GM08714 (cell line): ENCODE data around the gene ME1.

Experiments
- H3K4me3 ChIP-seq: fragments of 200-500 bp; sonication (Bioruptor generic); 2 replicates; pipeline ENCODE4 v1.5.1; 2014; ENCODE audit warnings: mild to moderate bottlenecking, low read length, inconsistent platforms
- ZNF274 ChIP-seq: IDR thresholded peaks from 2 replicates; pipeline ENCODE4 v1.6.1; 2012; ENCODE audit warnings: mild to moderate bottlenecking, low read depth, low read length

ME1 gene

DNA sequence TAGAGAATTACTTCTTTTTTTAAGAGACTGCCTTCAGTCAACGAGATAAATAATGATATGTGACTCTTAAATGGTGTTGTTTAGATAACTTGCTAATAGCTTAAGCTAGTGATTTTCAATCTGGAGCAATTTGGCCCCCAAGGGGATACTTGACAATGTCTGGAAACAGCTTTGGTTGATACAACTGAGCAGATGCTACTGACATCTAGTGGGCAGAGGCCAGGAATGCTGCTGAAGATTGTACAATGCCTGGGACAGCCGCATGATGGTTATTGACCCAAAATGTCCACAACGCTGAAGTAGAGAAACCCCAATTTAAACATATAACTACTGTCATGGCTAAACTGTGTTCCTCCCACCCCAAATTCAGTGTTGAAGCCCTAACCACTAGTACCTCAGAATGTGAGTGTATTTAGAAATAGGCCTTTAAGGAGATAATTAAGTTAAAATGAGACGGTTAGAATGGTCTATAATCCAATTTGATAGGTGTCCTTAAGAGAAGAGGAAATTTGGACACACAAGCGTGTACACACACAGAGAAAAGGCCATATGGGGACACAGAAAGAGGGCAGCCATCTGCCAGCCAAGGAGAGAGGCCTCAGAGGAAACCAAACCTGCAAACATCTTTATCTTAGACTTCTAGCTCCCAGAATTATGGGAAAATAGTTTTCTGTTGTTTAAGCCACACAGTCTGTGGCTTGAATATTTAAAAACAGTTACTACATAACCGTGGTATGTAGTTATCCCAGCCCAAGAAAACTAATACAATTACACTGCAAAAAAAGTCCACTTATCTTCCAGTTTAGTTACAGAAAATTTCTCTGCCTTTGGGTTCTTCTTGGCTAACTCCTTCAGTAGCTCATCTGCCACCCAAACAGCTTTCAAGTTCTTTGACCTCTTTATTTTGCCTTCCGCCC is 215.5 kb downstream of the ME1 start:
- no peak for TF ChIP-seq ZNF274

DNA sequence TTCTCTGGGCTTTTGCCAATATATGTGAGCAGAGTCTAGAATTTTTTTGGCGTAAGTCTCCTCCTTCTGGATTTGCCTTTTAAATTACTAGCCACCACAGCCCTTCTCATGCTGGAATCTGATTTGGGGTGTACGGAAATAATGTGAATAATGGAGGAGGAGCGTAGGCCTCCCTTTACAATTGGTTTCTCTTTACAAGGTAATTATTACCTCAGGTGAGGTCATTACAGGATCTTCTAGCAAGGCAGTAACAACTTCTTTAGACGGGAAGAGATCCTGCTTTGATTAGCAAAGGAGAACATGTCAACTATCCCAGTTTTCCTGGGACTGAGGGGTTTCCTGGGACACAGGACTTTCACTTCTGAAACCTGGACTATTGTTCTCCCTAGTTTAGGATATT is 228.8 kb downstream of the ME1 start:
- no peak overlapping the region for H3K4me3 ChIP-seq
- TF ChIP-seq ZNF274: no peak

More for the DNA sequence above, 215.5 kb downstream of the ME1 start:
- H3K4me3 ChIP-seq: no peak overlapping the region

DNA sequence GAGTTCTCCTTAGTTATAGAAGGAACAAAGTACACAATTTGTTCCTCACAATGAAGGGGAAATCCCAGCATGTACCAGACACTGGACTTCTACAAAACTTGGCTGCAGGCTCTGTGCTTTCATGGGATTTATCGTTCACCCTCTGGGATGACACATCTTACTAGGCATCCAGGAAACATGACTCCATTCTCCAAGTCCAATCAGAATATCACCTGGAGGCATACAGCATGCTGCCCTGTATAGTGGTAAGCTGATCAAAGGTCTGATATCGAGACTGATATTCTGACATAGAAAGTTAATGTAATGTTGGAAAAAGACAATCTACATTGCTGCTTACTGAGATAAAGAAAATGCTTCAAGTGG is 231.0 kb downstream of the ME1 start:
- TF ChIP-seq ZNF274: no peak
- no peak overlapping the region for H3K4me3 ChIP-seq

DNA sequence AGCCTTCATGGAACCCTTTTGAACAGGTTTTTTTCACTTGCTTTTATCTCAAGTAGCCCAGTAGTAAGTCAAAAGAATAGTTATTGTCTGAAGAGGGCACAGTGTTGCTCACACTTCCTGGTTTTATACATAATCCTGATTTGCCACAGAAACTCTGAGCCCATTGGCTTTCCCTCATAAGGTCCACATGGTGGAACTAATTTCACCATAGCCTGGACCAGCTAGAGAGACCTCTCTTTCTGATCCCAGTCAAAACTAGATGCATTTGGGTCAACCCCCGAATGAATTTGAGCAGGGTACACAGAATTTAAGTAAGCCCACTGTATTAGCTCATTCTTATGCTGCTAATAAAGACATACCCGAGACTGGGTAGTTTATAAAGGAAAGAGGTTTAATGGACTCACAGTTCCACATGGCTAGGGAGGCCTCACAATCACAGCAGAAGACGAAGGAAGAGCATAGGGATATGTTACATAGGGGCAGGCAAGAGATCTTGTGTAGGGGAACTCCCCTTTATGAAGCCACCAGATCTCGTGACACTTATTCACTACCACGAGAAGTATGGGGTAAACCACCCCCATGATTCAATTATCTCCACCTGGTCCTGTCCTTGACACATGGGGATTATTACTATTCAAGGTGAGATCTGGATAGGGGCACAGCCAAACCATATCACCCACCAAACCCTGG is 231.5 kb downstream of the ME1 start:
- no peak for TF ChIP-seq ZNF274
- H3K4me3 ChIP-seq: no peak overlapping the region

DNA sequence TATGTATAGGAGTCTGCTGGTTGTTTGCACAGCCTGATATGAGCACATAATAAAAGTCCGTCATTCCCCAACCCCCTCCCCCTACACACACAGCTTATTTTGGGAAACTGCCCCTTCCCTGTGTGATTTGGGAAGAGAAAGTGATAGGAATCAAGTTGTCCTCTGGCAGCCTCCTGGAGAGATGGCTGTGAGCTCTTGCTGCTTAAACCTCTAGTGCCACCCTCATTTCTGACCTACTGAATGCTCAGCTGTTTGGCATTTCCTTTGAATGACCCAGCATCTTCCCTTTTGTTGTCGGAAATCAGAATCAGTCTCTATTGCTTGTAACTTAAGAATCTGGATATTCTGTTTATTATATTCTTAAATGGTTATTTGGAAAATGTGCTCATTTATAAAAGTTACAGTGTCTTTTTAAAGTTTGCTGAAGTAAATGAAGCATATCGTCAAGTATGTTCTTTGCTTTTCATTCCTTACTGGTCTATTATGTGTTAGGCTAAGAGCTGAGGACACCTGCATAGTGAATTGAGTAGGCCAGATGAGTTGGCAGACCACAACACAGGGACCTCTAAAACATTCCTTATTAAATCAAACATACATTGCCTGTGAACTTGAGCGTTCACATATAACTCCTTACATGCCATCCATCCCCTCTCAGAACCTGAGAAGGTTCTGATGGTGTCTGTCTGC is 232.2 kb downstream of the ME1 start:
- no peak for TF ChIP-seq ZNF274
- H3K4me3 ChIP-seq: no peak overlapping the region

DNA sequence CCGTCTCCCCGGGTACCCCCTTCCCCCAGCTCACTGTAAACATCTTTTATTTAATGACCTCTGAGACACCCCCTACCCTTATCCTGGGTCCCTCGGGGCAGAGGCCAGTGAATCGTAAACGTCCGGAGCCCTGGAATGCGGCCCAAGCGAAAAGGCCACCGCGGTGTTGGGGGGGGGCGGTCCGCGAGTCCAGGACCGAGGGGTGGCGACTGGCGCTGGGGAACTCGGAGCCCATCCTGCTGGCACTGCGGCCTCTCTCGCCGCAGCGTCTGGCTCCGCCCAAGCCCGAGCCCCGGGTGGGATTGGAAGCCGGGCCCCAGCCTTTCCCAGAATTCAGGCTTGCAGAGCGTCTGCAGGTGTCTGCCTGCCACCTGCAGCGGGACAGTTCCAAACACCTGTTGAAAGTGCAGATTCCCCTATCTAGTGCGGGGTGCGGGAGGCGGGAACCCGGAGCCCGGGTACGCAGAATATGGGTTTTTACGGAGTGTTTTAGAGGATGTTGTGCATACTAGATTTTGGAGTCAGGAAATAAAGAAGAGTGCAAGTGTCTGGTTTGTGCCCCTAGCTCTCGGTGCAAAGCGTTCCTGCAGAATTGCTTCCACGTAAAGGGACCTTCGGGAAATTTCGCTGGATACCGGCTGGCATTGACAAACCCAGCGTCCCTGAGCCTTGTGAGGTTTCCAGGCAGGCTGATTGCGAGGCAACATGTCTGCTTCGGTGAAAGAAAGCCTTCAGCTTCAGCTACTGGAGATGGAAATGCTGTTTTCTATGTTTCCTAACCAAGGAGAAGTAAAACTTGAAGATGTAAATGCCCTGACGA is 236.9 kb downstream of the ME1 start:
- peak overlapping the region; percentile 98 for H3K4me3 ChIP-seq
- TF ChIP-seq ZNF274: no peak

DNA sequence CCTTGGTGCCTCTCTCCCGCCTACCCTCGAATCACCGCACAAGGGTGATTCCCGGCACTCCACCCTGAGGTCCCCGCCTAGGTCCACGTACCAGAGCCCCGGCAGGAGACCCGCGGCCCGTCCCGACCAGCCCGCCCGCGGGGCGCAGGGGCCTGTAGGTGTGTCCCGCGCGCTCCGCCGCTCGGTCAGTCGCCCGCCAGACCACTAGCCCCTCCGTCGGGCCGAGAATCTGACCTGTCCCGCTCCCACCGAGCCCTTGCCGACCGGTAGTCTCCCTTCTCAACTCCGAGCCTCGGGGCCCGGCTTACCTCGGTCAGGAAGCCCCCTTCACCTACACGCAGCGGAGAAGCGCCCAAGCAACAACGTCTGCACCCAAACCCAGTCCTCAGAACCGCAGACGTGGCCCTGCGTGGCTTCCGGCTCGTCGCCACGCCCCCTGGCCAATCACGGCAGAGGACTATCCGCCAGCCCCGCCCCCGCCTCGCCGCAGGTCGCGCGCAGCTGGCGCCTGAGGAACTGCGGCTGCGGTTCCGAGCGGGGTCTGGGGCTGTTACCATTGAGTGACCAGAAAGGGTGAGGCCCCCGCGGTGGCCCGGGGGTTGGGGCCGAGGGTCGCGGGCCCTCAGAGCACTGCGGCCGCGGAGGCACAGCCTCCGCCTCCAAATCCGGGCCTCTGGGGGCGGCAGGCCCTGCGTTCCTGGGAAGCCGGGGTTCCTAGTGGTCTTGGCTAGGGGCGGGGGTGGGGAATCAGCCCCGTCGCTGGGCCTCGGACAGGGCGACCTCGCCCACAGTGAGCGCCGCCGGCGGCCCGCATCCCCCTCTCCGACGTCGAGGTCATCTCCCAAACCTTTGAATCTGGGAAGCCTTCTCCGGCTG is 237.7 kb downstream of the ME1 start, which contains the start of the genes PGM3 and RWDD2A:
TSS of gene PGM3 (minus strand) at position 395 of the 876 bp plus-strand sequence. CDS start 2,253 bp downstream, outside the sequence.
TSS of gene RWDD2A (plus strand) at position 487 of the 876 bp plus-strand sequence. CDS start 1,095 bp downstream, outside the sequence.
- H3K4me3 ChIP-seq: peak within 1 kb of the TSS; percentile 98
- TF ChIP-seq ZNF274: no peak

DNA sequence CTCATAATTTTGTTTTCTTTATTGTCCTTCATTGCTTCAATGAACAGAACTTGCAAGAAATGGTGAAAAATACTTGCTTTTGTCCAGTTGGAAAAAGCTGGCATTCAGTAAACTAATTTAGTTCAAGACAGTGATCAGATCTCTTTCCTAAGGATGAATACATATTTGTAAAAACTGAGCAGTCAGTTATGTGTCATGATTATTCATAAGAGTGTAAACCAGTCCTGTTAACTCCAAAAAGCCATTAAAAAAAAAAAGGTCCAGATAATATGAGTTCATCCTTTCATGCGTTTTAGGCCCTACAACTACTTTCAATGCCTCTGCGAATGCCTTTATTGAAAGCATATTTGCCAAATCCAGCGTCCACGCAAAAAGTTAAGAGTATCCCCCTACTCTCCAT is 238.4 kb downstream of the ME1 start:
- no peak for TF ChIP-seq ZNF274
- H3K4me3 ChIP-seq: peak overlapping the region; percentile 98

DNA sequence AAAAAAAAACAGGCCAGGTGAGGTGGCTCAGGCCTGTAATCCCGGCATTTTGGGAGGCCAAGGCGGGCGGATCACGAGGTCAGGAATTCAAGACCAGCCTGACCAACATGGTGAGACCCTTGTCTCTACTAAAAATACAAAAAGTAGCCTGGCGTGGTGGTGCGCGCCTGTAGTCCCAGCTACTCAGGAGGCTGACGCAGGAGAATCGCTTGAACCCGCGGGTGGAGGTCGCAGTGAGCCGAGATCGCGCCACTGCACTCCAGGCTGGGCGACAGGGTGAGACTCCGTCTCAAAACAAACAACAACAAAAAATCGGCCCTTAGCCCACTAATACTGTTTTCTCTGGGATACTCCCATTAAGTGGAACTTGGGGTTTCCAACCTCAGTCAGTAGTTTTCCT is 238.9 kb downstream of the ME1 start:
- H3K4me3 ChIP-seq: peak overlapping the region; percentile 98

DNA sequence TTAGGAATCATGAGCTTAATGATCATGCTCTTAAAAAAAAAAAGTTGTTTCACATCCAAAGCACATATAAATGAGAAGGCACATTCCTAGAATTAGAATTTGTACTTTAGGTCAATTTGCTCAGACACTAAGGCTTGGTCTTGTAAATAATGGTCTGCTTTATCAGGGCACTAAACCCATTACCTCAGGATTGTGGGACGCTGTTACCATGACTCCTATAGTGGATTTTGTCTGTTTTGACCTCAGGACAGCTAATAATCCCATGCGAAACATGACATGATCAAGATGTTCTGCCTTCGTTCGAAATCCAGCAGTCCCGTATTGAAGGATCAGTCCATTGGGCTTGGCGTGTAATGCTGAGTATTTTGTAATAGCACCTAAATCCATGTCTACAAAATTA is 240.2 kb downstream of the ME1 start:
- no peak for TF ChIP-seq ZNF274
- H3K4me3 ChIP-seq: no peak overlapping the region

DNA sequence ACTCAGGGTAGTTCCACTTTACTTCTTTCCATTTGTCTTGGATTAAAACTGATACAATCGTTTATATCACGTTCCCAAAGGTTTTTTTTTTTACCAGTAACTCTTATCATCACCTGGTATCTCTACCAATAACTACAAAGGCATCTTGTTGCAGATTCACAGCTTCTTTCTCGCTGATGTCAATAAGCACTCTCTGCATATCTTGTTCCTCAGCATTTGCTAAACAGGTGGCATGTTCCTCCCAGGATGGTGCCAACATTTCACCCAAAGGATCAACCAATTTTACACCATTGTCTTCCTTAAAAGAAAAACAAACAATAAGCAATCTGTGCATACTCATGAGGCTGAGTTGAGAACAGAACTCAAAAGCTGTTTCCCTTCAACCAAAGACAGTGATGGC is 242.3 kb downstream of the ME1 start:
- no peak for TF ChIP-seq ZNF274
- no peak overlapping the region for H3K4me3 ChIP-seq

DNA sequence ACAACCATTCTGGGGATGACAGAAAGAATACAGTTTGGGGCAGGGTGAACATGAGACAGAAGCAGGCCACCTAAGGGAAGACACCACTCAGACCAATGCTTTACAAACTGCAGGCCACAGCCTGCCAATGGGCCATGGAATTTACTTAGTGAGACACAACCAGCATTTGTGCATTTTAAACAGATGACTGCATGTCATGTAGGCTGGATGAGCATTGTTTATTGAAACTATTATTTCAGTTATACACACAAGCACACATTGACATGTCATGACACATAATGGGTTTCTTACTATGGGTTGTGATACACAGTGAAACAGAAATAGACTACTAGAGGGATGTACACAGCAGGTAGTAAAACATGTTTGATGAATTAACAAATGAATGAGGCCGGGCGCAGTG is 245.8 kb downstream of the ME1 start:
- H3K4me3 ChIP-seq: no peak overlapping the region

More for the DNA sequence above, 245.8 kb downstream of the ME1 start:
- no peak for TF ChIP-seq ZNF274
